ENCODE data around the gene BMPER. TPM values are rescaled to one million over a fixed set of nuclear protein-coding genes. Genes with fewer than 3 reads are reported as not detected.

BMPER gene
- total RNA-seq, 4 donors from 2014 or later: 0.25 to 2.3 (median 0.96) TPM

DNA sequence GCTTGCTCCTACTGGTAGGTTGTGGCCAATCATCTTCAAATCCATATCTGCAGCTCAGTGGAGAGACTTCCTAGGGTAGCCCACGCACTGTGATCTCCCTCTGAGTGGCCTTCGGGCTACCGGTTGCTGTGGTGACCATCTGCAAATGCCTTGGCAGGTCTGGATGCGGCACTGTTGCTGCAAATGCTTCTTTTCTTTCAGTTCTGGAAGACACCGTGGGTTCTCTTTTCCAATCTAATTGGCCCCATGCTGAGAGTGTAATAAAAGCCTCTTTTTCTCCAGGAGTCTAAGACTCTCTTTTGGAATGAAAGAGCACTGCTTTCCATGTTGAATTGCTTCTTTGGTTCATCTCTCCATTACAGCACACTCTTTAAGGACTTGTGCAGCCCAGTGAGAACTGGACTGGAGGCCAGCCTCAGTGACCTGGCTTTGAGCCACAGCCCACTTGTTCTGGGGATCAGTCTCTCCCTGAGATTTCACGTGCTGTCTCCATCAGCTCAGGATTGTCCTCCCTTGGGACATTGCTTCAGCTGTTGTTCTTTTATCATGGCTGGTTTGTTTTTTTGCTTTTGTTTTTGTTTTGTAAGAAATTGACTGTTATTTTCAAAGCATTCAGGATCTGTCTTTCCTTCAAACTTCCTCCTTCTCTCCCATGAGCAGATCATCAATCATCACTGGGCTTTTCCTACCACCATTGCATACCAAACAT is 286.6 kb downstream of the BMPER start:
- no peak overlapping the region for H3K27ac ChIP-seq
- no peaks in the 10 kb centered on the region for H3K9me3 ChIP-seq
- no peaks in the 10 kb centered on the region for H3K27me3 ChIP-seq
- H3K36me3 ChIP-seq: no peaks in the 10 kb centered on the region
- 82 to 86% methylated on average over 6 of the region's 6 CpGs for WGBS, 2 donors
- no peak for TF ChIP-seq POLR2A (IDR thresholded peaks at IDR 0.05)
- H3K4me1 ChIP-seq: no peaks in the 10 kb centered on the region
- DNase-seq: no peak
- H3K4me3 ChIP-seq (replicated peaks in 1 of 3): no peak overlapping the region
- intact Hi-C loops (cut with DNase I): no loop called here

- intact Hi-C loops (cut with DNase I): no loop called here
- Histone ChIP-seq H3K36me3 (no peaks in the 10 kb centered on the region), H3K4me1 (no peaks in the 10 kb centered on the region), H3K9me3 (no peaks in the 10 kb centered on the region), H3K27me3 (no peaks in the 10 kb centered on the region), H3K4me3 (replicated peaks in 1 of 3) (no peak overlapping the region), H3K27ac (no peak overlapping the region)
- 74 to 100% methylated on average over 1 of the region's 1 CpG for WGBS, 2 donors
- no peak for DNase-seq
- TF ChIP-seq POLR2A (IDR thresholded peaks at IDR 0.05): no peak
- TF ChIP-seq, protein P1, sequence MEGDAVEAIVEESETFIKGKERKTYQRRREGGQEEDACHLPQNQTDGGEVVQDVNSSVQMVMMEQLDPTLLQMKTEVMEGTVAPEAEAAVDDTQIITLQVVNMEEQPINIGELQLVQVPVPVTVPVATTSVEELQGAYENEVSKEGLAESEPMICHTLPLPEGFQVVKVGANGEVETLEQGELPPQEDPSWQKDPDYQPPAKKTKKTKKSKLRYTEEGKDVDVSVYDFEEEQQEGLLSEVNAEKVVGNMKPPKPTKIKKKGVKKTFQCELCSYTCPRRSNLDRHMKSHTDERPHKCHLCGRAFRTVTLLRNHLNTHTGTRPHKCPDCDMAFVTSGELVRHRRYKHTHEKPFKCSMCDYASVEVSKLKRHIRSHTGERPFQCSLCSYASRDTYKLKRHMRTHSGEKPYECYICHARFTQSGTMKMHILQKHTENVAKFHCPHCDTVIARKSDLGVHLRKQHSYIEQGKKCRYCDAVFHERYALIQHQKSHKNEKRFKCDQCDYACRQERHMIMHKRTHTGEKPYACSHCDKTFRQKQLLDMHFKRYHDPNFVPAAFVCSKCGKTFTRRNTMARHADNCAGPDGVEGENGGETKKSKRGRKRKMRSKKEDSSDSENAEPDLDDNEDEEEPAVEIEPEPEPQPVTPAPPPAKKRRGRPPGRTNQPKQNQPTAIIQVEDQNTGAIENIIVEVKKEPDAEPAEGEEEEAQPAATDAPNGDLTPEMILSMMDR (IDR thresholded peaks at IDR 0.05): no peak
Observed at GRCh38 chr7:34192906-34193305, 287.6 kb downstream of the BMPER start.

DNA sequence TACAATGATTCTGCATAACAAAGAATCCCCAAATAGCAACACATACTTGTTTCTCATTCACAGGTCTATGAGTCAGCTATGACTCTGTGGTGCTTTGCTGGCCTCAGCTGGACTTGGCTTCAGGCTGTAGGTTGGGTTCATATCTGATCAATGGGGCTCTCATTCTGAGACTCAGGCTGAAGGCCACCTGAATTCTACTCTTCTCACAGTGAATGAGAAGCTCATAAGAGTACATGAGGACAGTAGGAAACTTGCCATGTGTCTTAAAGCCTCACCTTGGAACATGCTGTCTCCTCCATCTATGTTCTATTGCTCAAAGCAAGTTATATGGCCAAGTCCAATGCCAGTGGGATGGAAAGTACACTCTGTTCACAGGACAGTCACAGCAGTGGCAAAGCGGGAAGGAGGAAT is 292.9 kb downstream of the BMPER start:
- H3K27me3 ChIP-seq: no peaks in the 10 kb centered on the region
- H3K4me3 ChIP-seq (replicated peaks in 1 of 3): no peak overlapping the region
- no peaks in the 10 kb centered on the region for H3K9me3 ChIP-seq
- TF ChIP-seq POLR2A (IDR thresholded peaks at IDR 0.05): no peak
- TF ChIP-seq, protein P1 (IDR thresholded peaks at IDR 0.05): no peak
- intact Hi-C loops (cut with DNase I): no loop called here
- no peak for DNase-seq
- H3K4me1 ChIP-seq: no peaks in the 10 kb centered on the region
- H3K36me3 ChIP-seq: no peaks in the 10 kb centered on the region
- no peak overlapping the region for H3K27ac ChIP-seq
- WGBS, 2 donors: 88 to 93% methylated on average over 1 of the region's 1 CpG

Data from thyroid gland (tissue), 4 donors.